Right lobe of liver (tissue), 6 donors: ENCODE results near the gene LRRC4. TPM values are rescaled to one million over a fixed set of nuclear protein-coding genes. Genes with fewer than 3 reads are reported as not detected.

Experiments
- ATAC-seq, 4 donors: fragments of 200-7000 bp; cut with Tn5 transposase; one replicate each; pipeline ENCODE4 v1.9.1; 2020; ENCODE audit warnings: mild to moderate bottlenecking in 4 of 4, moderate library complexity in 4 of 4
- DNase-seq, 3 donors: peaks; one replicate each; pipeline ENCODE4 v3.0.0-alpha.2; 2020
- H3K27ac ChIP-seq, 3 donors: fragments of 200-600 bp; one replicate each; pipeline ENCODE4 v1.8.0; 2022
- H3K27me3 ChIP-seq, 2 donors: fragments of 200-600 bp; one replicate each; pipeline ENCODE4 v1.8.0; 2022
- H3K36me3 ChIP-seq, 4 donors: fragments of 200-600 bp; sonication (generic) in 1 of 4; one replicate each; pipeline versions ENCODE4 v1.5.1 to v1.8.0; 2017 to 2022; ENCODE audit warnings: control low read depth in 1 of 4
- H3K4me1 ChIP-seq, 4 donors: fragments of 200-600 bp; sonication (generic) in 1 of 4; one replicate each; pipeline versions ENCODE4 v1.5.1 to v1.8.0; 2017 to 2022; ENCODE audit warnings: control low read depth in 1 of 4
- H3K4me3 ChIP-seq, 3 donors: fragments of 200-600 bp; one replicate each; pipeline ENCODE4 v1.8.0; 2022
- H3K9me3 ChIP-seq, 4 donors: fragments of 200-600 bp; sonication (generic) in 1 of 4; one replicate each; pipeline versions ENCODE4 v1.5.1 to v1.8.0; 2017 to 2022; ENCODE audit warnings: control low read depth in 1 of 4
- POLR2A ChIP-seq: fragments of 450-650 bp; IDR thresholded peaks from one replicate; pipeline ENCODE4 v1.6.1; 2017; ENCODE audit warnings: antibody characterized with exemption, mild to moderate bottlenecking
- WGBS: methylation state at CpG from one replicate; pipeline ENCODE4 v1.1.6; 2018; ENCODE audit warnings: low coverage, low lambda C conversion rate; ENCODE audit not compliant: insufficient coverage; ENCODE audit errors: missing lambda C conversion rate; 5-methylcytosine and 5-hydroxymethylcytosine counted together
- intact Hi-C, 2 donors: fragments of 100-400 bp; cut with DNase I; formaldehyde crosslinking; loops; one replicate each; pipeline versions ENCODE4 v1.11.2 to v1.14.1; 2022
- total RNA-seq, 6 experiments: library from RNA; depleted of rRNA in 2 of 6; stranded (reverse); fragments of >200 nt in 2 of 6; fragmentation: NEBNext Ultra II Directional in 3 of 6; extraction: Animal tissue kit (Norgen Biotek cat#: 25700) in 3 of 6; gene quantifications; one replicate each; pipeline versions ENCODE4 v1.1.0 to v1.2.4, GENCODE V29; 2016 to 2023
- TF ChIP-seq, protein P1 (sequence below), 4 donors: fragments of 200-600 bp in 3 of 4; fragments of 450-650 bp in 1 of 4; IDR thresholded peaks; one replicate each; pipeline versions ENCODE4 v1.5.1 to v1.8.0; 2016 to 2022; ENCODE audit warnings: antibody characterized with exemption in 4 of 4, mild to moderate bottlenecking in 2 of 4
- donor health status: DM: no; HTN: yes; CAD: no.
- donor health status: DM: no; HTN: no; CAD: no.
- donor health status: DM: no; HTN: no; CAD: no.
- donor health status: DM: no; HTN: yes; CAD: no.
- donor health status: DM: no; HTN: yes; CAD: no.

Gene LRRC4
- total RNA-seq, 6 experiments from 2014 or later: 0.74 to 4.0 (median 2.5) TPM

DNA sequence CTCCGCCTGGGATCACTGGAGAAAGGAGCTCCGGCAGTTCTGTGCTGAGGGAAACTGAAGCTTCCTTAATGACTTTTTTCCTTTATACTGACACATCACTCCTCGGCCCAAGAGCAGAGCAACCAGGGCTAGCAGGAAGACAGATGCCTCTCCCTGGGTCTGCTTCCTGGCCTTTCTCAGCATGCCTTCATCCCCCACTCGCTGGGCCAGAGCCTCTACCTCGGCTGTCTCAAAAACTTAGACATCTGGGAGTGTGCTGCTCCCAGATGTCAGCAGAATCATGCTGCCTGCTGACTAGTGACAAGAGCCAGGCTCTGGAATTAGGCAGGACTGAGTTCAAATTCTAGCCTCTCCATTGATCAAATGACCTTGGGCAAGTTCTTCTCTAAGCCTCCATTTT is 24.4 kb upstream of the LRRC4 start:
- 67% methylated on average over 3 of the region's 5 CpGs for WGBS

DNA sequence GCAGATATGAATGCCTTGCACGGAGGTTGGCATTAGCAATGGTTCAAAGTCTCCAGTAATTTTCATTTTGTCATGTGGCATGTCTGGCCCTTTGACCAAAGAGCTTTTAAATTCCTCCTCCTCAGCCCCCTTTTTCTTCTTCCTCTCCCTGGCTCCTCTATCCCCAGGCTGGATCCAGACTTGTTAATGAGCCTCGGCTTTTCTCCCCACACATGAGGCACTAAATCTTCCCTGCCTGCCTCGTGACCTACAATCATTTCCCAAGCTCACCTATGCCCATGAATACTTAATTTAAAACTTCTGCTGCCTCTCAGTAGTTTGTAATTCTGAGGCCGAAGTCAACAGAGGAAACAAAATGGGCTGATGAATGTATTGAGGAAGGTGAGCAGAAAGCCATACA is 23.3 kb upstream of the LRRC4 start:
- Histone ChIP-seq H3K27ac (no peak overlapping the region), H3K27me3 (no peaks in the 10 kb centered on the region), H3K4me1 (no peaks in the 10 kb centered on the region), H3K9me3 (no peaks in the 10 kb centered on the region), H3K36me3 (no peaks in the 10 kb centered on the region), H3K4me3 (no peak overlapping the region)
- WGBS: 85% methylated on average over 4 of the region's 4 CpGs
- intact Hi-C loops: no loop called here
- DNase-seq (no peak), ATAC-seq (no peak)
- TF ChIP-seq, protein P1, sequence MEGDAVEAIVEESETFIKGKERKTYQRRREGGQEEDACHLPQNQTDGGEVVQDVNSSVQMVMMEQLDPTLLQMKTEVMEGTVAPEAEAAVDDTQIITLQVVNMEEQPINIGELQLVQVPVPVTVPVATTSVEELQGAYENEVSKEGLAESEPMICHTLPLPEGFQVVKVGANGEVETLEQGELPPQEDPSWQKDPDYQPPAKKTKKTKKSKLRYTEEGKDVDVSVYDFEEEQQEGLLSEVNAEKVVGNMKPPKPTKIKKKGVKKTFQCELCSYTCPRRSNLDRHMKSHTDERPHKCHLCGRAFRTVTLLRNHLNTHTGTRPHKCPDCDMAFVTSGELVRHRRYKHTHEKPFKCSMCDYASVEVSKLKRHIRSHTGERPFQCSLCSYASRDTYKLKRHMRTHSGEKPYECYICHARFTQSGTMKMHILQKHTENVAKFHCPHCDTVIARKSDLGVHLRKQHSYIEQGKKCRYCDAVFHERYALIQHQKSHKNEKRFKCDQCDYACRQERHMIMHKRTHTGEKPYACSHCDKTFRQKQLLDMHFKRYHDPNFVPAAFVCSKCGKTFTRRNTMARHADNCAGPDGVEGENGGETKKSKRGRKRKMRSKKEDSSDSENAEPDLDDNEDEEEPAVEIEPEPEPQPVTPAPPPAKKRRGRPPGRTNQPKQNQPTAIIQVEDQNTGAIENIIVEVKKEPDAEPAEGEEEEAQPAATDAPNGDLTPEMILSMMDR (IDR thresholded peaks at IDR 0.05): no peak
- no peak for TF ChIP-seq POLR2A

More for the DNA sequence above, 24.4 kb upstream of the LRRC4 start:
- Histone ChIP-seq H3K27me3 (no peaks in the 10 kb centered on the region), H3K4me3 (no peak overlapping the region), H3K27ac (no peak overlapping the region), H3K36me3 (no peaks in the 10 kb centered on the region), H3K9me3 (no peaks in the 10 kb centered on the region), H3K4me1 (no peaks in the 10 kb centered on the region)
- DNase-seq (no peak), ATAC-seq (peak in 1 of 4 donors; percentile 19)
- TF ChIP-seq, protein P1 (IDR thresholded peaks at IDR 0.05): no peak
- no peak for TF ChIP-seq POLR2A
- intact Hi-C loops: no loop called here

DNA sequence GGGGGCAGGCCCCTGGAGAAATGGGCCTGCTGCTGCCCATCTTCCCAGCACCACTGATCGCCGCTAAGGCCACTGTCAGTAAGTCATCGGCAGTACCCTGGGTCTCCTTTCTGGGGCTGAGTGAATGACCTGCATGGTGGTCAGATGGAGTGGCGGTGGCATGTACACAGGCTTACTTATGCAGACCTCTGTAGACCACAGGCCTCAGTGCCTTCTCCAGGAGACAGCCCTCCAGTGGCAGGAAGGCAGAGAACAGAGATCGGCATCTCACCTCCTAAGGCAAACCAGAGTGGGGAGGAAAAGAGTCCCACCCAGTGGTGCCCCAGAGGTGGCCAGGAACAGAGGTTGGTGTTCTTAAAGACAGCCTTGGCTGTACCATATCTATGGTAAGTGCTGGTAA is 22.8 kb upstream of the LRRC4 start:
- ATAC-seq (no peak), DNase-seq (no peak)
- intact Hi-C loops: no loop called here
- no peaks in the 10 kb centered on the region for H3K9me3 ChIP-seq
- no peaks in the 10 kb centered on the region for H3K4me1 ChIP-seq
- no peak overlapping the region for H3K4me3 ChIP-seq
- H3K27ac ChIP-seq: no peak overlapping the region
- WGBS: 94% methylated on average over 3 of the region's 5 CpGs
- H3K36me3 ChIP-seq: no peaks in the 10 kb centered on the region
- H3K27me3 ChIP-seq: no peaks in the 10 kb centered on the region
- TF ChIP-seq, protein P1 (IDR thresholded peaks at IDR 0.05): no peak
- no peak for TF ChIP-seq POLR2A

DNA sequence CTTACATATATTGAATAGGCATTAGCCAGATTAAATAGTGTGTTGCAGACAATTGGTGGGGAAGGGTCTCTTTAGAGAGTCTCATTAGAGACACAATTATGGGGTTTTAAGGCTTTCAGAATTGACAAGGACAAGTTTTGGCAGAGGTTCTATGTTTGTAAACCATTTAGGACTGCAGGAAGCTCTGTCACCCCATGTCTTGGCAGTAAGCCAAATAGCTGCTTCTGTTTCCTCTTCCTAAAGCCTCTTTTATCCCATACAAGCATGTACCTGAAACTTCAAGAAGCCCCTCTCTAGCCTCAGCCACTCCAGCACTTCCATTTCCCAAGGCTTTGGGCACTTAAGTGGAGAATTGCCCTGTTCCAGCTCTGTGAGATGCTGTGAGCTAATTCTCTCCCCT is 21.8 kb upstream of the LRRC4 start:
- no peak overlapping the region for H3K27ac ChIP-seq
- ATAC-seq (peak in 2 of 4 donors; percentile 34 to 66), DNase-seq (no peak)
- H3K9me3 ChIP-seq: no peaks in the 10 kb centered on the region
- intact Hi-C loops: no loop called here
- no peaks in the 10 kb centered on the region for H3K36me3 ChIP-seq
- no peaks in the 10 kb centered on the region for H3K4me1 ChIP-seq
- H3K4me3 ChIP-seq: no peak overlapping the region
- TF ChIP-seq, protein P1 (IDR thresholded peaks at IDR 0.05): no peak
- no peak for TF ChIP-seq POLR2A
- H3K27me3 ChIP-seq: no peaks in the 10 kb centered on the region

DNA sequence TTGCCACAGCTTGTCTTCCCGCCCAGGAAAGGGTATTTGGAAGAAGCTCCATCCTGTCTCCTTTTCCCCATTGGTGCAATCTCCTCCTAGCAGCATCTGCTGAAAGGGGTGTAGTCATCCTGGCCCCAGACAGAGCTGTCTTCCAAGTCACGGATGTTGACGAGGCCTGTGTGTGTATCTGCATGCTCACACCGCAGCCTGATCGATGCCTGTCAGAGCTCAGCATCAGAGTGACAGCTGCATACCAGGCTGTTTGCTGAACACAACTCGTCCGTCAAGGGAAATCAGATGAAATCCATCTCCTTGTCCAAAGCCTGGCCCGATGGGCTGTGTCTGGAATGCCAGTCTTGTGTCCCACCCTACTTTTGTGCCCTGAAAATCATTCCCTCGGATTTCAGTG is 21.2 kb upstream of the LRRC4 start:
- Histone ChIP-seq H3K27ac (no peak overlapping the region), H3K4me3 (no peak overlapping the region), H3K9me3 (no peaks in the 10 kb centered on the region), H3K27me3 (no peaks in the 10 kb centered on the region), H3K36me3 (no peaks in the 10 kb centered on the region), H3K4me1 (no peaks in the 10 kb centered on the region)
- no peak for TF ChIP-seq POLR2A
- TF ChIP-seq, protein P1 (IDR thresholded peaks at IDR 0.05): no peak
- DNase-seq: no peak
- no peak for ATAC-seq
- 96% methylated on average over 5 of the region's 9 CpGs for WGBS
- intact Hi-C loops: no loop called here
